HEK293 (cell line): ENCODE measurements around the gene HLA-DQB1.

Experiments
- CTCF ChIA-PET: fragments of 350-600 bp; formaldehyde crosslinking; extraction: SDS; loops from one replicate; lab custom pipeline; 2021; ENCODE audit warnings: antibody characterized with exemption; lab: Yijun Ruan, JAX
- POLR2A ChIA-PET: fragments of 300-600 bp; formaldehyde crosslinking; extraction: SDS; loops from one replicate; lab custom pipeline; 2020; ENCODE audit warnings: antibody characterized with exemption, inconsistent platforms; lab: Yijun Ruan, JAX
- H3K27ac ChIP-seq: fragments of 200-500 bp; sonication (Bioruptor generic); 2 replicates; pipeline ENCODE4 v1.5.1; 2014; ENCODE audit warnings: low read depth, low read length, control low read depth, inconsistent platforms; ENCODE audit errors: extremely low read depth
- H3K36me3 ChIP-seq, 2 experiments: fragments of 200-500 bp in 1 of 2; sonication (Bioruptor generic) in 1 of 2; 1 replicate in 1 of 2; 2 replicates in 1 of 2; pipeline ENCODE4 v1.5.1; 2014 to 2017; ENCODE audit warnings: inconsistent platforms in 2 of 2, low read length in 2 of 2; ENCODE audit not compliant: control insufficient read depth in 2 of 2, insufficient read depth in 1 of 2
- H3K4me1 ChIP-seq: fragments of 200-500 bp; sonication (Bioruptor generic); 2 replicates; pipeline ENCODE4 v1.5.1; 2014; ENCODE audit warnings: mild to moderate bottlenecking, low read length, inconsistent platforms; ENCODE audit not compliant: control insufficient read depth, insufficient read depth
- H3K4me3 ChIP-seq: 2 replicates; pipeline ENCODE4 v1.5.1; 2011; ENCODE audit warnings: low read depth, mild to moderate bottlenecking, control low read depth, low read length, moderate library complexity
- H3K9me3 ChIP-seq: fragments of 200-500 bp; sonication (Bioruptor generic); 2 replicates; pipeline ENCODE4 v1.5.1; 2014; ENCODE audit warnings: low read depth, low read length, inconsistent platforms; ENCODE audit not compliant: control insufficient read depth, insufficient read depth
- PRDM1 ChIP-seq: fragments of 450-650 bp; formaldehyde crosslinking; IDR thresholded peaks from 2 replicates; pipeline ENCODE4; 2016; ENCODE audit warnings: missing biosample characterization, missing genetic modification characterization
- ZFHX2 ChIP-seq: fragments of 450-650 bp; formaldehyde crosslinking; conservative IDR thresholded peaks from 2 replicates; pipeline ENCODE4 v1.5.1; 2016; ENCODE audit warnings: missing biosample characterization, missing genetic modification characterization
- ZNF121 ChIP-seq: fragments of 450-650 bp; formaldehyde crosslinking; IDR thresholded peaks from 2 replicates; pipeline ENCODE4 v1.5.1; 2016; ENCODE audit warnings: missing biosample characterization, missing genetic modification characterization
- ZNF16 ChIP-seq: fragments of 450-650 bp; formaldehyde crosslinking; IDR thresholded peaks from 2 replicates; pipeline ENCODE4 v1.5.1; 2016; ENCODE audit warnings: low read depth, missing biosample characterization, missing genetic modification characterization
- ZNF248 ChIP-seq: fragments of 450-650 bp; formaldehyde crosslinking; IDR thresholded peaks from 2 replicates; pipeline ENCODE4 v1.5.1; 2017; ENCODE audit warnings: missing biosample characterization, missing genetic modification characterization
- ZNF366 ChIP-seq: fragments of 450-650 bp; formaldehyde crosslinking; conservative IDR thresholded peaks from 2 replicates; pipeline ENCODE4 v1.5.1; 2016; ENCODE audit warnings: missing biosample characterization, missing genetic modification characterization
- ZNF558 ChIP-seq: fragments of 450-650 bp; formaldehyde crosslinking; IDR thresholded peaks from 2 replicates; pipeline ENCODE4 v1.5.1; 2016; ENCODE audit warnings: missing biosample characterization, missing genetic modification characterization
- ZNF785 ChIP-seq: fragments of 450-650 bp; formaldehyde crosslinking; IDR thresholded peaks from 2 replicates; pipeline ENCODE4 v1.5.1; 2016; ENCODE audit warnings: missing biosample characterization, missing genetic modification characterization
- ZNF792 ChIP-seq: fragments of 450-650 bp; formaldehyde crosslinking; IDR thresholded peaks from 2 replicates; pipeline ENCODE4 v1.5.1; 2016; ENCODE audit warnings: missing biosample characterization, missing genetic modification characterization
- ZSCAN23 ChIP-seq: fragments of 450-650 bp; formaldehyde crosslinking; IDR thresholded peaks from 2 replicates; pipeline ENCODE4 v1.5.1; 2016; ENCODE audit warnings: missing biosample characterization, missing genetic modification characterization
- TF ChIP-seq, protein P1 (sequence below): fragments of 450-650 bp; formaldehyde crosslinking; optimal IDR thresholded peaks from 2 replicates; pipeline ENCODE3; 2016; ENCODE audit warnings: missing biosample characterization, mild to moderate bottlenecking, missing genetic modification characterization
- TF ChIP-seq, protein P2 (sequence below): fragments of 450-650 bp; formaldehyde crosslinking; IDR thresholded peaks from 2 replicates; pipeline ENCODE4 v1.5.1; 2016; ENCODE audit warnings: missing biosample characterization, missing genetic modification characterization, borderline replicate concordance
- TF ChIP-seq, protein P3 (sequence below): fragments of 450-650 bp; formaldehyde crosslinking; IDR thresholded peaks from 2 replicates; pipeline ENCODE4 v1.5.1; 2017; ENCODE audit warnings: missing biosample characterization, mild to moderate bottlenecking, missing genetic modification characterization, moderate library complexity

Gene HLA-DQB1

DNA sequence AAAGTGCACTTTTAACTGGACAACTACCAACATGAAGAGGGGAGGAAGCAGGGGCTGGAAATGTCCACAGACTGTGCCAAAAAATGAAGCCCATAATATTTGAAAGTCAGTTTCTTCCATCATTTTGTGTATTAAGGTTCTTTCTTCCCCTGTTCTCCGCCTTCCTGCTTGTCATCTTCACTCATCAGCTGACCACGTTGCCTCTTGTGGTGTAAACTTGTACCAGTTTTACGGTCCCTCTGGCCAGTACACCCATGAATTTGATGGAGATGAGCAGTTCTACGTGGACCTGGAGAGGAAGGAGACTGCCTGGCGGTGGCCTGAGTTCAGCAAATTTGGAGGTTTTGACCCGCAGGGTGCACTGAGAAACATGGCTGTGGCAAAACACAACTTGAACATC lies 25.3 kb downstream of the HLA-DQB1 start:
- TF ChIP-seq, protein P1, sequence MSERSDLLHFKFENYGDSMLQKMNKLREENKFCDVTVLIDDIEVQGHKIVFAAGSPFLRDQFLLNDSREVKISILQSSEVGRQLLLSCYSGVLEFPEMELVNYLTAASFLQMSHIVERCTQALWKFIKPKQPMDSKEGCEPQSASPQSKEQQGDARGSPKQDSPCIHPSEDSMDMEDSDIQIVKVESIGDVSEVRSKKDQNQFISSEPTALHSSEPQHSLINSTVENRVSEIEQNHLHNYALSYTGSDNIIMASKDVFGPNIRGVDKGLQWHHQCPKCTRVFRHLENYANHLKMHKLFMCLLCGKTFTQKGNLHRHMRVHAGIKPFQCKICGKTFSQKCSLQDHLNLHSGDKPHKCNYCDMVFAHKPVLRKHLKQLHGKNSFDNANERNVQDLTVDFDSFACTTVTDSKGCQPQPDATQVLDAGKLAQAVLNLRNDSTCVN: no peak
- TF ChIP-seq, all 188 proteins: peak for 0
- POLR2A ChIA-PET: no interaction called here

DNA sequence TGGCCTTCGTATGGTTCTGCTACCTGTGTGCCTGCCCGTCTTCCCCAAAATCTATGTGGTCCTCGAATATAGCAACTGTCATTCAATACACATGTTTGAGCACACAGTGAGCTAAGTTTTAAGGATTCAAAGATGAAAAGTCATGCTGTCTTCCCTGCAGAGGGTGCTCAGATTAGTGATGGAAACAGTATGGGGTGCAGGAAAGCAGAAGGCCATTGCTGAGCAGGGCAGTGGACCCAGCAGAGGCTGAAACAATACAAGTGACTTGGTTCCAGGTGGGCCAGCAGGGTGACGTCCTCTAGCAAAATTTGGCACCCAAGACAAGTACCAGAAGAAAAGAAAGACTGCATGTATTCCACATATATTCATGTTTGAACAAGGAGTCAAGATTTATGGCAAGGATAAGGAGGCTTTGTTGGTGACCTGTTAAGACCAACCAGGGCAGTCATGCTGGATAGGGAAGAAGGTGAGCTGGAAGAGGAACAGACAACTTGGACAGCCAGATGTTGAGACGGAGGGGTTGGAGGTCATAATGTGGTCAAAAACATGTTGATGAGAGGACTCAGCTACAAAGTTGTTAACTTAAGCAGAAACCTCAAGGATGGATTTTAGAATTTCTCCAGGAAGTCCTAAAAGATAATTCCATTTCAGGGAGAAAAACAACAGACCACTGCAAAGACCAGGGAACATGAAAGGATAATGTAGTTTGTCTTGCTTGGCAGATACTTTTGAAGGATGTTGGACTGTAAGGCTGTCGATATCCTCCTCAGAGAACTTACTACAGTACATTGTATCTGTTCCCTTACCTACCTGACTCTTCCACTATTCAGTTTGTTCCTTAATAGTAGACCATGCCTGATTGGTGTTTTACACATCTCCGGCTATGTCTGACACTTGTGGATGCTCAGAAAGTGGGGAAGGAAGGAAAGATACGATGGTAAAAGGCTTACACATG lies 26.7 kb downstream of the HLA-DQB1 start:
- H3K4me3 ChIP-seq: no peak overlapping the region
- CTCF ChIA-PET: no interaction called here

More for the DNA sequence above, 25.3 kb downstream of the HLA-DQB1 start:
- Histone ChIP-seq H3K36me3 (no peaks in the 10 kb centered on the region), H3K4me3 (no peak overlapping the region), H3K9me3 (no peaks in the 10 kb centered on the region), H3K4me1 (peaks cover 17% of the 10 kb centered on the region), H3K27ac (no peak overlapping the region)
- CTCF ChIA-PET: interaction anchor here (0.6 kb wide), 2 partner anchors 71 to 312 kb away, joined by 3 to 10 read pairs; partner anchors contain the start of gene HLA-DMA

DNA sequence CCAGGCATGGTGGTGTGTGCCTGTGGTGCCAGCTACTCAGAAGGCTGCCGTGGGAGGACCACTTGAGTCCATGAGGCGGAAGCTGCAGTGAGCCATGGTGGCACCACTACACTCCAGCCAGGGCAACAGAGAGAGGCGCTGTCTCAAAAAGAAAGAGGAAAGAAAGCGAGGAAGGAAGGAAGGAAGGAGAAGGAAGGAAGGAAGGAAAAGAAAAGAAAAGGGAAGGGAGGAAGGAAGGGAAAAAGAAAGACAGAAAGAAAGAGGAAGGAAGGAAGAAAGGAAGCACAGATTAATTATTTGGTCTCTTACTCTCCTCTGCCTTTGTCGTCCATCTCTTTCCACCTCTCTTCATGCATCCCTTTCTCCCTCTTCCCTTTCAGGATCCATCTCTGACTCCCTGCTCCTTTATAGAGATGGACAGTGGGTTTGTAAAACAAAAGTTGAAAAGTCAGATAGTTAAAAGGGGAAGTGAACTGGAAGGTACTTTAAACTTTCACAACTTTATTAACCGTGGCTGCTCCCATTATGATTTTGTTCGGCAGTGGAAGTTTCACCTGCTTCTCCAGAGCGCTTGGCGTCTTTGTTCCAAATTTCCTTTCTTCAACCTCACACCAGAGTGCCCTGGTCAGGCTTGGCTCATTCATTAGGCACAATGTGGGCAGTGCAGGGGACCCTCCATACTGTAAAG lies 27.8 kb downstream of the HLA-DQB1 start:
- TF ChIP-seq ZNF16 (tag by site-specific recombination) (no peak), ZNF366 (tag by site-specific recombination) (peak; percentile 74), ZNF121 (tag by site-specific recombination) (peak; percentile 35; the same call in 1 of the 2 replicates), PRDM1 (peak; percentile 58), ZNF248 (tag by site-specific recombination) (no peak), ZFHX2 (tag by site-specific recombination) (peak; percentile 19; the same call in 1 of the 2 replicates), ZNF558 (tag by site-specific recombination) (no peak)
- no peaks in the 10 kb centered on the region for H3K36me3 ChIP-seq
- peaks cover 17% of the 10 kb centered on the region for H3K4me1 ChIP-seq
- no peak overlapping the region for H3K27ac ChIP-seq
- POLR2A ChIA-PET: no interaction called here
- no peak overlapping the region for H3K4me3 ChIP-seq
- H3K9me3 ChIP-seq: no peaks in the 10 kb centered on the region
- CTCF ChIA-PET: interaction anchor here (1.3 to 8.5 kb wide), 3 partner anchors 16 to 316 kb away, joined by 3 to 101 read pairs (median 6); no protein-coding TSS in a partner anchor

More for the DNA sequence above, 26.7 kb downstream of the HLA-DQB1 start:
- POLR2A ChIA-PET: no interaction called here
- Histone ChIP-seq H3K9me3 (no peaks in the 10 kb centered on the region), H3K36me3 (no peaks in the 10 kb centered on the region), H3K27ac (no peak overlapping the region), H3K4me1 (peaks cover 21% of the 10 kb centered on the region)
- no peak for TF ChIP-seq ZSCAN23
- no peak for TF ChIP-seq ZNF785 (tag by site-specific recombination)
- TF ChIP-seq, protein P2, sequence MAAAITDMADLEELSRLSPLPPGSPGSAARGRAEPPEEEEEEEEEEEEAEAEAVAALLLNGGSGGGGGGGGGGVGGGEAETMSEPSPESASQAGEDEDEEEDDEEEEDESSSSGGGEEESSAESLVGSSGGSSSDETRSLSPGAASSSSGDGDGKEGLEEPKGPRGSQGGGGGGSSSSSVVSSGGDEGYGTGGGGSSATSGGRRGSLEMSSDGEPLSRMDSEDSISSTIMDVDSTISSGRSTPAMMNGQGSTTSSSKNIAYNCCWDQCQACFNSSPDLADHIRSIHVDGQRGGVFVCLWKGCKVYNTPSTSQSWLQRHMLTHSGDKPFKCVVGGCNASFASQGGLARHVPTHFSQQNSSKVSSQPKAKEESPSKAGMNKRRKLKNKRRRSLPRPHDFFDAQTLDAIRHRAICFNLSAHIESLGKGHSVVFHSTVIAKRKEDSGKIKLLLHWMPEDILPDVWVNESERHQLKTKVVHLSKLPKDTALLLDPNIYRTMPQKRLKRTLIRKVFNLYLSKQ (tag by site-specific recombination): no peak
- no peak for TF ChIP-seq ZNF792 (tag by site-specific recombination)
- TF ChIP-seq, protein P3, sequence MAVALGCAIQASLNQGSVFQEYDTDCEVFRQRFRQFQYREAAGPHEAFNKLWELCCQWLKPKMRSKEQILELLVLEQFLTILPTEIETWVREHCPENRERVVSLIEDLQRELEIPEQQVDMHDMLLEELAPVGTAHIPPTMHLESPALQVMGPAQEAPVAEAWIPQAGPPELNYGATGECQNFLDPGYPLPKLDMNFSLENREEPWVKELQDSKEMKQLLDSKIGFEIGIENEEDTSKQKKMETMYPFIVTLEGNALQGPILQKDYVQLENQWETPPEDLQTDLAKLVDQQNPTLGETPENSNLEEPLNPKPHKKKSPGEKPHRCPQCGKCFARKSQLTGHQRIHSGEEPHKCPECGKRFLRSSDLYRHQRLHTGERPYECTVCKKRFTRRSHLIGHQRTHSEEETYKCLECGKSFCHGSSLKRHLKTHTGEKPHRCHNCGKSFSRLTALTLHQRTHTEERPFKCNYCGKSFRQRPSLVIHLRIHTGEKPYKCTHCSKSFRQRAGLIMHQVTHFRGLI (tag by site-specific recombination): no peak
